Nephron (organoid): ENCODE measurements around the gene PSMF1.

Experiments
- H3K27ac Mint-ChIP-seq, 3 experiments: 2 replicates each; pipeline ENCODE4 v1.8.0; 2020; ENCODE audit warnings: mixed read lengths in 3 of 3, mild to moderate bottlenecking in 2 of 3, moderate library complexity in 1 of 3
- H3K27me3 Mint-ChIP-seq: 2 replicates; pipeline ENCODE4 v1.8.0; 2021; ENCODE audit warnings: low read depth, mild to moderate bottlenecking, moderate library complexity, mixed read lengths
- H3K36me3 Mint-ChIP-seq: 2 replicates; pipeline ENCODE4 v1.8.0; 2020; ENCODE audit warnings: low read depth, mixed read lengths
- H3K4me1 Mint-ChIP-seq: 2 replicates; pipeline ENCODE4 v1.8.0; 2020; ENCODE audit warnings: mixed read lengths
- H3K4me3 Mint-ChIP-seq, 3 experiments: 2 replicates each; pipeline ENCODE4 v1.8.0; 2020; ENCODE audit warnings: mild to moderate bottlenecking in 3 of 3, mixed read lengths in 3 of 3, moderate library complexity in 2 of 3
- H3K9me3 Mint-ChIP-seq: 2 replicates; pipeline ENCODE4 v1.8.0; 2020; ENCODE audit warnings: mixed read lengths
- TF ChIP-seq, protein P1 (sequence below), 3 experiments: fragments of 200-600 bp; sonication (generic); IDR thresholded peaks; one replicate each; pipeline ENCODE4 v1.5.0; 2021; ENCODE audit warnings: antibody characterized with exemption in 3 of 3; ENCODE audit not compliant: unreplicated experiment in 3 of 3

Gene PSMF1

GRCh38 chr20:1209447-1210387 lies 91.3 kb downstream of the PSMF1 start:
- Mint-ChIP-seq H3K36me3 (no peaks in the 10 kb centered on the region), H3K4me3 (no peak overlapping the region), H3K27ac (no peak overlapping the region), H3K4me1 (no peaks in the 10 kb centered on the region), H3K27me3 (peaks cover 30% of the 10 kb centered on the region), H3K9me3 (no peaks in the 10 kb centered on the region)
- TF ChIP-seq, protein P1, sequence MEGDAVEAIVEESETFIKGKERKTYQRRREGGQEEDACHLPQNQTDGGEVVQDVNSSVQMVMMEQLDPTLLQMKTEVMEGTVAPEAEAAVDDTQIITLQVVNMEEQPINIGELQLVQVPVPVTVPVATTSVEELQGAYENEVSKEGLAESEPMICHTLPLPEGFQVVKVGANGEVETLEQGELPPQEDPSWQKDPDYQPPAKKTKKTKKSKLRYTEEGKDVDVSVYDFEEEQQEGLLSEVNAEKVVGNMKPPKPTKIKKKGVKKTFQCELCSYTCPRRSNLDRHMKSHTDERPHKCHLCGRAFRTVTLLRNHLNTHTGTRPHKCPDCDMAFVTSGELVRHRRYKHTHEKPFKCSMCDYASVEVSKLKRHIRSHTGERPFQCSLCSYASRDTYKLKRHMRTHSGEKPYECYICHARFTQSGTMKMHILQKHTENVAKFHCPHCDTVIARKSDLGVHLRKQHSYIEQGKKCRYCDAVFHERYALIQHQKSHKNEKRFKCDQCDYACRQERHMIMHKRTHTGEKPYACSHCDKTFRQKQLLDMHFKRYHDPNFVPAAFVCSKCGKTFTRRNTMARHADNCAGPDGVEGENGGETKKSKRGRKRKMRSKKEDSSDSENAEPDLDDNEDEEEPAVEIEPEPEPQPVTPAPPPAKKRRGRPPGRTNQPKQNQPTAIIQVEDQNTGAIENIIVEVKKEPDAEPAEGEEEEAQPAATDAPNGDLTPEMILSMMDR (IDR thresholded peaks at IDR 0.05; ENCODE audit: unreplicated experiment in 3 of 3): no peak

DNA sequence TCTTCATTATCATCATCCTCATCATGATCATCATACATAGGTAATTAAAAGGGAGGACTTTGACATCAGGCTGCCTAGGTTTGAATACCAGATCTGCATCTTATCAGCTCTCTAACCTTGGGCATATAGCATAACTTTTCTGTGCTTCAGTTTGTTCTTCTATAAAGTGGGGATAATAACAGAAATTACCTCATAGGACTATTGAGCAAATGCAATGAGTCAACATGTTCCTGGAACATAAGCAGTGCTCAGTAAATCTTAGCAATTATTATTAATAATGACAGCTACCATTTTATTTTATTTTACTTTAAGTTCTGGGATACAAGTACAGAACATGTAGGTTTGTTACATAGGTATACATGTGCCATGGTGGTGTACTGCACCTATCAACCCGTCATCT lies 92.1 kb downstream of the PSMF1 start:
- TF ChIP-seq, protein P1 (IDR thresholded peaks at IDR 0.05; ENCODE audit: unreplicated experiment in 3 of 3): no peak

DNA sequence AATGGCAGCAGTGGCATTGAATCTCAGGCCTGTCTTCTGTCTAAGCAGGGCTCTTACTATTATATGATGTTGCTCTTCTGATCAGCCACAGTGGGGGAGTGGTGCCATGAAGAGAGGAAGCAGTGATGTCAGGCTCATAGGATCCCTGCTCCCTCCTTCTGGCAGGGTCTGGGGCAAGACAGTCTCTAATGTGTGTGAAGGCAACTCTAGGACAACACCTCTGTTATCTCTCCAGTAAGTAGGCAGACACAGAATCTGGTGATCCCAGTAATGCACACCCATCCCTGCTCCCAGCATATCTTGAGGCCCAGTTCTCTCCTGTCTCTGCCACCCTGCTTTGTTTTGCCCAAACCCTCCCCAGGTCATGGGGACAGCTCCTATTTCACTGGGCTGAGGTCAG lies 93.6 kb downstream of the PSMF1 start:
- no peaks in the 10 kb centered on the region for H3K4me1 Mint-ChIP-seq
- peaks cover 41% of the 10 kb centered on the region for H3K27me3 Mint-ChIP-seq
- H3K9me3 Mint-ChIP-seq: no peaks in the 10 kb centered on the region
- H3K27ac Mint-ChIP-seq: no peak overlapping the region
- TF ChIP-seq, protein P1 (IDR thresholded peaks at IDR 0.05; ENCODE audit: unreplicated experiment in 3 of 3): no peak
- H3K4me3 Mint-ChIP-seq: no peak overlapping the region
- H3K36me3 Mint-ChIP-seq: no peaks in the 10 kb centered on the region

More for the DNA sequence above, 92.1 kb downstream of the PSMF1 start:
- Mint-ChIP-seq H3K4me1 (no peaks in the 10 kb centered on the region), H3K27me3 (peaks cover 38% of the 10 kb centered on the region), H3K27ac (no peak overlapping the region), H3K4me3 (no peak overlapping the region), H3K36me3 (no peaks in the 10 kb centered on the region), H3K9me3 (no peaks in the 10 kb centered on the region)

- no peaks in the 10 kb centered on the region for H3K9me3 Mint-ChIP-seq
- TF ChIP-seq, protein P1 (IDR thresholded peaks at IDR 0.05; ENCODE audit: unreplicated experiment in 3 of 3): peak; percentile 82 to 85 (median 84)
- H3K4me3 Mint-ChIP-seq: no peak overlapping the region
- H3K36me3 Mint-ChIP-seq: no peaks in the 10 kb centered on the region
- H3K27ac Mint-ChIP-seq: no peak overlapping the region
- H3K4me1 Mint-ChIP-seq: no peaks in the 10 kb centered on the region
- H3K27me3 Mint-ChIP-seq: peaks cover 41% of the 10 kb centered on the region
These were observed 94.4 kb downstream of the PSMF1 start for GRCh38 chr20:1212607-1213396.

- Mint-ChIP-seq H3K27me3 (peaks cover 39% of the 10 kb centered on the region), H3K9me3 (no peaks in the 10 kb centered on the region)
These were observed 96.4 kb downstream of the PSMF1 start for GRCh38 chr20:1214838-1215261.

More at GRCh38 chr20:1214838-1215261, 96.4 kb downstream of the PSMF1 start:
- Mint-ChIP-seq H3K4me1 (no peaks in the 10 kb centered on the region), H3K36me3 (no peaks in the 10 kb centered on the region), H3K27ac (no peak overlapping the region), H3K4me3 (no peak overlapping the region)
- TF ChIP-seq, protein P1 (IDR thresholded peaks at IDR 0.05; ENCODE audit: unreplicated experiment in 3 of 3): no peak
